ENCODE results near the gene RTBDN.
A peak's percentile ranks its signal among the peaks of the same experiment; 100 is the strongest.

Gene RTBDN

GRCh38 chr19:12789098-12789903, 45.1 kb downstream of the RTBDN start:
- peak overlapping the region; percentile 100 for H3K27ac ChIP-seq
- DNase-seq (ENCODE audit: low spot score): peak; percentile 49
- no peak for TF ChIP-seq CTCF (conservative IDR thresholded peaks at IDR 0.05; ENCODE audit: low read depth)
- ChIA-PET CTCF (interaction anchor here (2.0 kb wide), 1 partner anchor 11 kb away, joined by 11 read pairs; no protein-coding TSS in a partner anchor), POLR2A (ENCODE audit: low non-redundant PET) (interaction anchor here (7.3 kb wide), 1 partner anchor 12 kb away, joined by 120 read pairs; the partner anchor contains the start of gene HOOK2)

GRCh38 chr19:12788682-12789097, 45.7 kb downstream of the RTBDN start:
- no peak for TF ChIP-seq CTCF (conservative IDR thresholded peaks at IDR 0.05; ENCODE audit: low read depth)
- H3K27ac ChIP-seq: peak overlapping the region; percentile 100
- DNase-seq (ENCODE audit: low spot score): peak; percentile 62
- ChIA-PET POLR2A (ENCODE audit: low non-redundant PET) (interaction anchor here (7.3 kb wide), 1 partner anchor 11 kb away, joined by 120 read pairs; the partner anchor contains the start of gene HOOK2), CTCF (interaction anchor here (2.0 kb wide), 1 partner anchor 10 kb away, joined by 11 read pairs; no protein-coding TSS in a partner anchor)

GRCh38 chr19:12788042-12788681, 46.2 kb downstream of the RTBDN start:
- ChIA-PET CTCF (interaction anchor here (2.0 kb wide), 1 partner anchor 10 kb away, joined by 11 read pairs; no protein-coding TSS in a partner anchor), POLR2A (ENCODE audit: low non-redundant PET) (interaction anchor here (7.3 kb wide), 1 partner anchor 11 kb away, joined by 120 read pairs; the partner anchor contains the start of gene HOOK2)
- H3K27ac ChIP-seq: peak overlapping the region; percentile 100
- no peak for DNase-seq (ENCODE audit: low spot score)
- no peak for TF ChIP-seq CTCF (conservative IDR thresholded peaks at IDR 0.05; ENCODE audit: low read depth)

- ChIA-PET POLR2A (ENCODE audit: low non-redundant PET) (no interaction called here), CTCF (no interaction called here)
- H3K27ac ChIP-seq: peak overlapping the region; percentile 100
- no peak for TF ChIP-seq CTCF (conservative IDR thresholded peaks at IDR 0.05; ENCODE audit: low read depth)
- DNase-seq (ENCODE audit: low spot score): no peak
Measured at GRCh38 chr19:12787458-12787857, 46.9 kb downstream of the RTBDN start.

- no peak for TF ChIP-seq CTCF (conservative IDR thresholded peaks at IDR 0.05; ENCODE audit: low read depth)
- DNase-seq (ENCODE audit: low spot score): no peak
- peak overlapping the region; percentile 100 for H3K27ac ChIP-seq
- ChIA-PET CTCF (interaction anchor here (0.6 kb wide), 1 partner anchor 61 kb away, joined by 3 read pairs; no protein-coding TSS in a partner anchor), POLR2A (ENCODE audit: low non-redundant PET) (no interaction called here)
Measured at GRCh38 chr19:12786952-12787351, 47.4 kb downstream of the RTBDN start.

GRCh38 chr19:12786141-12786870, 48.1 kb downstream of the RTBDN start:
- peak; percentile 20 for DNase-seq (ENCODE audit: low spot score)
- H3K27ac ChIP-seq: peak overlapping the region; percentile 100
- CTCF ChIA-PET: interaction anchor here (0.6 to 1.3 kb wide), 3 partner anchors 9 to 62 kb away, joined by 3 to 5 read pairs (median 3); no protein-coding TSS in a partner anchor
- no peak for TF ChIP-seq CTCF (conservative IDR thresholded peaks at IDR 0.05; ENCODE audit: low read depth)
- POLR2A ChIA-PET (ENCODE audit: low non-redundant PET): no interaction called here

Measured in RWPE1 (cell line).